ENCODE results near the gene FGF19.

Gene FGF19

GRCh38 chr11:69715446-69715845, 11.6 kb upstream of the FGF19 start:
- TF ChIP-seq SPI1 (IDR thresholded peaks at IDR 0.05; ENCODE audit: borderline replicate concordance, low read depth) (no peak), POLR2AphosphoS5 (IDR thresholded peaks at IDR 0.05; ENCODE audit: low read depth) (no peak), GABPA (IDR thresholded peaks at IDR 0.05; ENCODE audit: low read depth) (no peak), CTCF (IDR thresholded peaks at IDR 0.05; ENCODE audit: insufficient read depth, low read length) (no peak)
- TF ChIP-seq, protein P1, sequence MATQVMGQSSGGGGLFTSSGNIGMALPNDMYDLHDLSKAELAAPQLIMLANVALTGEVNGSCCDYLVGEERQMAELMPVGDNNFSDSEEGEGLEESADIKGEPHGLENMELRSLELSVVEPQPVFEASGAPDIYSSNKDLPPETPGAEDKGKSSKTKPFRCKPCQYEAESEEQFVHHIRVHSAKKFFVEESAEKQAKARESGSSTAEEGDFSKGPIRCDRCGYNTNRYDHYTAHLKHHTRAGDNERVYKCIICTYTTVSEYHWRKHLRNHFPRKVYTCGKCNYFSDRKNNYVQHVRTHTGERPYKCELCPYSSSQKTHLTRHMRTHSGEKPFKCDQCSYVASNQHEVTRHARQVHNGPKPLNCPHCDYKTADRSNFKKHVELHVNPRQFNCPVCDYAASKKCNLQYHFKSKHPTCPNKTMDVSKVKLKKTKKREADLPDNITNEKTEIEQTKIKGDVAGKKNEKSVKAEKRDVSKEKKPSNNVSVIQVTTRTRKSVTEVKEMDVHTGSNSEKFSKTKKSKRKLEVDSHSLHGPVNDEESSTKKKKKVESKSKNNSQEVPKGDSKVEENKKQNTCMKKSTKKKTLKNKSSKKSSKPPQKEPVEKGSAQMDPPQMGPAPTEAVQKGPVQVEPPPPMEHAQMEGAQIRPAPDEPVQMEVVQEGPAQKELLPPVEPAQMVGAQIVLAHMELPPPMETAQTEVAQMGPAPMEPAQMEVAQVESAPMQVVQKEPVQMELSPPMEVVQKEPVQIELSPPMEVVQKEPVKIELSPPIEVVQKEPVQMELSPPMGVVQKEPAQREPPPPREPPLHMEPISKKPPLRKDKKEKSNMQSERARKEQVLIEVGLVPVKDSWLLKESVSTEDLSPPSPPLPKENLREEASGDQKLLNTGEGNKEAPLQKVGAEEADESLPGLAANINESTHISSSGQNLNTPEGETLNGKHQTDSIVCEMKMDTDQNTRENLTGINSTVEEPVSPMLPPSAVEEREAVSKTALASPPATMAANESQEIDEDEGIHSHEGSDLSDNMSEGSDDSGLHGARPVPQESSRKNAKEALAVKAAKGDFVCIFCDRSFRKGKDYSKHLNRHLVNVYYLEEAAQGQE (IDR thresholded peaks at IDR 0.05; ENCODE audit: insufficient replicate concordance, low read depth), result no peak
- Histone ChIP-seq H3K27me3 (ENCODE audit: insufficient read depth, poor library complexity, severe bottlenecking) (peaks cover 12% of the 10 kb centered on the region), H3K4me3 (replicated peaks; ENCODE audit: insufficient read depth, low read length) (no peak overlapping the region), H3K27ac (replicated peaks) (no peak overlapping the region)
- DNase-seq (ENCODE audit: low read depth in 1 of 2, low spot score in 1 of 2), result no peak

GRCh38 chr11:69711822-69712801, 8.3 kb upstream of the FGF19 start:
- peak; percentile 71 to 89 for DNase-seq (ENCODE audit: low read depth in 1 of 2, low spot score in 1 of 2)
- Histone ChIP-seq H3K4me3 (replicated peaks; ENCODE audit: insufficient read depth, low read length) (no peak overlapping the region), H3K27ac (replicated peaks) (peak overlapping the region; percentile 14; the same call in 1 of the 2 replicates), H3K27me3 (ENCODE audit: insufficient read depth, poor library complexity, severe bottlenecking) (peaks cover 5% of the 10 kb centered on the region)
- no peak for TF ChIP-seq CTCF (IDR thresholded peaks at IDR 0.05; ENCODE audit: insufficient read depth, low read length)
- TF ChIP-seq, protein P1 (IDR thresholded peaks at IDR 0.05; ENCODE audit: insufficient replicate concordance, low read depth), result no peak
- TF ChIP-seq SPI1 (IDR thresholded peaks at IDR 0.05; ENCODE audit: borderline replicate concordance, low read depth), result peak; percentile 99
- TF ChIP-seq GABPA (IDR thresholded peaks at IDR 0.05; ENCODE audit: low read depth), result peak; percentile 56

- H3K27me3 ChIP-seq (ENCODE audit: insufficient read depth, poor library complexity, severe bottlenecking), result peaks cover 27% of the 10 kb centered on the region
- no peak overlapping the region for H3K27ac ChIP-seq (replicated peaks)
- no peak overlapping the region for H3K4me3 ChIP-seq (replicated peaks; ENCODE audit: insufficient read depth, low read length)
- TF ChIP-seq, protein P1 (IDR thresholded peaks at IDR 0.05; ENCODE audit: insufficient replicate concordance, low read depth), result no peak
- no peak for TF ChIP-seq SPI1 (IDR thresholded peaks at IDR 0.05; ENCODE audit: borderline replicate concordance, low read depth)
- no peak for TF ChIP-seq GABPA (IDR thresholded peaks at IDR 0.05; ENCODE audit: low read depth)
- TF ChIP-seq POLR2AphosphoS5 (IDR thresholded peaks at IDR 0.05; ENCODE audit: low read depth), result no peak
- TF ChIP-seq CTCF (IDR thresholded peaks at IDR 0.05; ENCODE audit: insufficient read depth, low read length), result no peak
- DNase-seq (ENCODE audit: low read depth in 1 of 2, low spot score in 1 of 2), result no peak
Observed at GRCh38 chr11:69708736-69709401, 5.0 kb upstream of the FGF19 start.
